K562 (cell line): ENCODE results near the gene GLCCI1. TPM values are rescaled to one million over a fixed set of nuclear protein-coding genes. Genes with fewer than 3 reads are reported as not detected.
A peak's percentile ranks its signal among the peaks of the same experiment; 100 is the strongest.

ENCODE experiments used
- ATAC-seq: fragments of 200-7000 bp; cut with Tn5 transposase; 3 replicates; pipeline ENCODE4 v1.9.1; 2020; ENCODE audit warnings: moderate library complexity
- BruUV-seq: library from RNA; stranded (reverse); fragments of 400-500 nt; replicated peaks from 2 replicates; lab custom pipeline; 2021; lab: Mats Ljungman, UMichigan
- CTCF ChIA-PET: fragments of 300-600 bp; formaldehyde crosslinking; extraction: SDS; loops from one replicate; lab custom pipeline; 2021; ENCODE audit warnings: low intra/inter-chr PET ratio; lab: Yijun Ruan, JAX
- POLR2A ChIA-PET: fragments of 300-600, 350-650 bp; sonication (Branson Sonifier 250); formaldehyde crosslinking; extraction: SDS; loops from one replicate; lab custom pipeline; 2021; ENCODE audit warnings: antibody characterized with exemption, inconsistent platforms; lab: Yijun Ruan, JAX
- DNase-seq, 4 experiments: peaks; one replicate each; pipeline versions ENCODE4 v3.0.0 to v3.0.0-alpha.2; 2011 to 2018; ENCODE audit warnings: low spot score in 3 of 4, mixed read lengths in 3 of 4; ENCODE audit errors: extremely low read depth in 1 of 4
- FAIRE-seq: peaks from 2 replicates; lab custom pipeline; 2011; peaks lifted over from hg19 to GRCh38; lab: Jason Lieb, UNC
- H2AFZ ChIP-seq: 2 replicates; pipeline ENCODE4 v1.6.0; 2011; ENCODE audit warnings: low read depth, low read length, control low read depth, inconsistent platforms
- H3K27ac ChIP-seq: fragments of 200-600 bp; 3 replicates; pipeline ENCODE4 v1.8.0; 2011; ENCODE audit warnings: low read depth, mild to moderate bottlenecking, control low read depth, inconsistent platforms, low read length, moderate library complexity, mixed read lengths; ENCODE audit errors: extremely low read depth
- H3K27me3 ChIP-seq, 2 experiments: fragments of 300-600 bp in 1 of 2; 2 replicates in 1 of 2; 3 replicates in 1 of 2; pipeline versions ENCODE4 v1.6.0 to v1.8.0; 2011; ENCODE audit warnings: inconsistent platforms in 2 of 2, low read length in 2 of 2, mild to moderate bottlenecking in 1 of 2, mixed read lengths in 1 of 2, moderate library complexity in 1 of 2; ENCODE audit not compliant: control insufficient read depth in 2 of 2, insufficient read depth in 2 of 2
- H3K36me3 ChIP-seq: fragments of 300-600 bp; 3 replicates; pipeline ENCODE4 v1.8.0; 2011; ENCODE audit warnings: mild to moderate bottlenecking, low read length, inconsistent platforms; ENCODE audit not compliant: control insufficient read depth, insufficient read depth
- H3K4me1 ChIP-seq, 2 experiments: fragments of 200-600 bp in 1 of 2; replicated peaks in 1 of 2; 2 replicates in 1 of 2; 3 replicates in 1 of 2; pipeline versions ENCODE4 v1.5.1 to v1.8.0; 2011; ENCODE audit warnings: inconsistent platforms in 2 of 2, low read length in 2 of 2, mild to moderate bottlenecking in 1 of 2, mixed read lengths in 1 of 2, moderate library complexity in 1 of 2; ENCODE audit not compliant: control insufficient read depth in 2 of 2, insufficient read depth in 2 of 2
- H3K4me2 ChIP-seq: 2 replicates; pipeline ENCODE4 v1.6.1; 2011; ENCODE audit warnings: low read length, control low read depth, inconsistent platforms, mixed read lengths; ENCODE audit not compliant: insufficient read depth
- H3K4me3 ChIP-seq: fragments of 200-600 bp; sonication (generic), shearing (Covaris generic); 2 replicates; pipeline ENCODE4 v1.5.1; 2016; ENCODE audit warnings: control low read depth, inconsistent platforms
- H3K79me2 ChIP-seq: fragments of 200-600 bp; 3 replicates; pipeline ENCODE4 v1.8.0; 2011; ENCODE audit warnings: low read length, inconsistent platforms; ENCODE audit not compliant: control insufficient read depth, insufficient read depth
- H3K9ac ChIP-seq, 2 experiments: 2 replicates each; pipeline versions ENCODE4 v1.6.0 to v1.6.1; 2011; ENCODE audit warnings: low read depth in 2 of 2, low read length in 2 of 2, control low read depth in 1 of 2, inconsistent platforms in 1 of 2, mild to moderate bottlenecking in 1 of 2, mixed read lengths in 1 of 2; ENCODE audit not compliant: insufficient read depth in 1 of 2
- H3K9me1 ChIP-seq: one replicate; pipeline ENCODE4 v1.6.0; 2011; ENCODE audit warnings: inconsistent platforms, mild to moderate bottlenecking, low read length, moderate library complexity; ENCODE audit not compliant: control insufficient read depth, insufficient read depth
- H3K9me3 ChIP-seq: replicated peaks from 2 replicates; pipeline ENCODE4 v1.5.1; 2011; ENCODE audit warnings: low read depth, low read length, inconsistent platforms; ENCODE audit not compliant: control insufficient read depth, insufficient read depth
- H4K20me1 ChIP-seq: replicated peaks from 2 replicates; pipeline ENCODE4 v1.6.1; 2011; ENCODE audit warnings: low read length, inconsistent platforms, mixed read lengths; ENCODE audit not compliant: control insufficient read depth, insufficient read depth
- CBFB ChIP-seq: sonication (generic); formaldehyde crosslinking; IDR thresholded peaks from 2 replicates; pipeline ENCODE4 v1.4.0; 2020; ENCODE audit warnings: mild to moderate bottlenecking, missing genetic modification reagents
- COPS2 ChIP-seq: fragments of 450-650 bp; conservative IDR thresholded peaks from 2 replicates; pipeline ENCODE4 v1.6.1; 2016; ENCODE audit warnings: mild to moderate bottlenecking, moderate library complexity
- CREB1 ChIP-seq, 2 experiments: sonication (generic) in 1 of 2; formaldehyde crosslinking in 1 of 2; IDR thresholded peaks; 2 replicates each; pipeline versions ENCODE4 v1.6.1 to v1.8.0; 2012 to 2022; ENCODE audit warnings: inconsistent platforms in 1 of 2, mild to moderate bottlenecking in 1 of 2, missing genetic modification reagents in 1 of 2, moderate library complexity in 1 of 2
- GTF3C2 ChIP-seq: IDR thresholded peaks from 3 replicates; pipeline ENCODE4 v1.6.1; 2011; ENCODE audit warnings: borderline replicate concordance, mild to moderate bottlenecking, moderate library complexity; ENCODE audit not compliant: insufficient read length; ENCODE audit errors: extremely low read depth
- HMG20A ChIP-seq: fragments of 450-650 bp; formaldehyde crosslinking; conservative IDR thresholded peaks from 2 replicates; pipeline ENCODE4 v1.4.0; 2020; ENCODE audit warnings: mild to moderate bottlenecking, mixed read lengths
- KDM5B ChIP-seq: fragments of 200-600 bp; sonication (generic); IDR thresholded peaks from 2 replicates; pipeline ENCODE4 v1.6.1; 2012; ENCODE audit warnings: low read depth, mild to moderate bottlenecking, moderate library complexity, low read length, control low read depth, inconsistent platforms; ENCODE audit not compliant: insufficient replicate concordance
- NFIC ChIP-seq: fragments of 450-650 bp; IDR thresholded peaks from 2 replicates; pipeline ENCODE4 v1.6.1; 2017; ENCODE audit warnings: mild to moderate bottlenecking, inconsistent platforms
- PRPF4 ChIP-seq: fragments of 200-400 bp; formaldehyde crosslinking; IDR thresholded peaks from one replicate; pipeline ENCODE4 v1.6.1; 2017; ENCODE audit warnings: low read length, low read depth, mild to moderate bottlenecking; ENCODE audit not compliant: insufficient read depth, poor library complexity, severe bottlenecking
- PTRF ChIP-seq: fragments of 450-650 bp; IDR thresholded peaks from 2 replicates; pipeline ENCODE4 v1.6.1; 2016; ENCODE audit warnings: mild to moderate bottlenecking, missing genetic modification characterization, missing compliant biosample characterization
- ZFX ChIP-seq: sonication (generic); formaldehyde crosslinking; IDR thresholded peaks from 2 replicates; pipeline ENCODE4 v1.8.0; 2022; ENCODE audit warnings: mild to moderate bottlenecking, missing genetic modification reagents, moderate library complexity
- ZNF121 ChIP-seq: sonication (generic); formaldehyde crosslinking; conservative IDR thresholded peaks from 2 replicates; pipeline ENCODE4 v1.8.0; 2022; ENCODE audit warnings: missing genetic modification reagents
- ZNF41 ChIP-seq: fragments of 250-450 bp; sonication (Bioruptor Pico); conservative IDR thresholded peaks from 2 replicates; pipeline ENCODE4 v1.4.0; 2020; ENCODE audit warnings: mild to moderate bottlenecking
- ZNF561 ChIP-seq: fragments of 450-650 bp; formaldehyde crosslinking; conservative IDR thresholded peaks from 2 replicates; pipeline ENCODE4 v1.4.0; 2020; ENCODE audit warnings: mild to moderate bottlenecking, moderate library complexity
- ZNF586 ChIP-seq: fragments of 450-650 bp; formaldehyde crosslinking; conservative IDR thresholded peaks from 2 replicates; pipeline ENCODE4 v1.4.0; 2020; ENCODE audit warnings: mild to moderate bottlenecking, moderate library complexity
- ZNF75A ChIP-seq: fragments of 450-650 bp; formaldehyde crosslinking; IDR thresholded peaks from 2 replicates; pipeline ENCODE4 v1.4.0; 2020; ENCODE audit warnings: mild to moderate bottlenecking
- in situ Hi-C: fragments of 300-500 bp; cut with MboI; formaldehyde crosslinking; loops from 4 replicates; pipeline ENCODE4 v1.15.0; 2018; ENCODE audit warnings: inconsistent platforms, mixed read lengths
- intact Hi-C: fragments of 100-400 bp; cut with micrococcal nuclease; formaldehyde crosslinking; loops from 2 replicates; pipeline ENCODE4 v1.14.2; 2022
- polyA plus RNA-seq, 8 experiments: library from polyadenylated mRNA; depleted of rRNA in 4 of 8; stranded (reverse) in 5 of 8; unstranded in 3 of 8; fragments of >200 nt; fragmentation: Nextera tagmentation in 2 of 8; fragmentation: Illumina TruSeq in 1 of 8; extraction: Ambion mirVana in 2 of 8; extraction: Trizol in 1 of 8; gene quantifications; 2 replicates each; pipeline versions ENCODE4 v1.2.1 to v1.2.3, GENCODE V29; 2011 to 2014; ENCODE audit warnings: inconsistent platforms in 1 of 8, missing spikeins in 1 of 8
- total RNA-seq, 7 experiments: library from RNA; depleted of rRNA in 6 of 7; stranded (reverse); fragments of >200 nt in 6 of 7; fragmentation: Illumina TruSeq in 2 of 7; extraction: Trizol in 2 of 7; gene quantifications; 2 replicates each; pipeline versions ENCODE4 v1.2.1 to v1.2.3, GENCODE V29; 2011 to 2021; ENCODE audit warnings: low replicate concordance in 1 of 7
- TF ChIP-seq, protein P1 (sequence below): sonication (generic); formaldehyde crosslinking; IDR thresholded peaks from 2 replicates; pipeline ENCODE4 v1.8.1; 2023; ENCODE audit warnings: mild to moderate bottlenecking, missing genetic modification reagents
- TF ChIP-seq, protein P2 (sequence below): sonication (generic); formaldehyde crosslinking; IDR thresholded peaks from 2 replicates; pipeline ENCODE4 v1.8.0; 2023; ENCODE audit warnings: mild to moderate bottlenecking, missing genetic modification reagents

GLCCI1 gene
- total and polyA plus RNA-seq, 9 of the 15 experiments (the other 6 are each of a cell fraction or from before 2014, with no cell fraction given) = 2.7 to 11.9 (median 7.2) TPM

GRCh38 chr7:8063706-8064297 is 95.2 kb downstream of the GLCCI1 start:
- H3K79me2 ChIP-seq = no peaks in the 10 kb centered on the region
- no peaks in the 10 kb centered on the region for H3K9me3 ChIP-seq
- H3K4me2 ChIP-seq = no peak overlapping the region
- ATAC-seq = no peak
- H3K9me1 ChIP-seq = no peaks in the 10 kb centered on the region
- no TSS peak for BruUV-seq
- no peak overlapping the region for H3K9ac ChIP-seq
- H3K4me3 ChIP-seq = no peak overlapping the region
- ChIA-PET POLR2A (interaction anchor here (1.0 to 1.3 kb wide), 2 partner anchors 10 to 12 kb away, joined by 3 to 4 read pairs; no protein-coding TSS in a partner anchor), CTCF (no interaction called here)
- no peak overlapping the region for H3K27ac ChIP-seq
- no peak for FAIRE-seq
- DNase-seq = no peak
- in situ Hi-C loops (no loop called here), intact Hi-C loops (no loop called here)
- no peaks in the 10 kb centered on the region; a peak in 1 of 5 replicates for H3K4me1 ChIP-seq
- no peaks in the 10 kb centered on the region for H4K20me1 ChIP-seq
- H2AFZ ChIP-seq = no peak overlapping the region
- H3K36me3 ChIP-seq = no peaks in the 10 kb centered on the region
- H3K27me3 ChIP-seq = no peaks in the 10 kb centered on the region
- TF ChIP-seq ZNF586 (CRISPR knock-in tag) = no peak
- TF ChIP-seq GTF3C2 = no peak
- no peak for TF ChIP-seq ZFX (CRISPR knock-in tag)
- peak; percentile 32; the same call in 1 of the 2 replicates for TF ChIP-seq NFIC
- no peak for TF ChIP-seq COPS2
- no peak for TF ChIP-seq HMG20A (CRISPR knock-in tag)
- TF ChIP-seq ZNF561 = no peak
- peak; percentile 84 for TF ChIP-seq ZNF121 (CRISPR knock-in tag)
- no peak for TF ChIP-seq PTRF
- TF ChIP-seq ZNF75A = no peak
- TF ChIP-seq, protein P1, sequence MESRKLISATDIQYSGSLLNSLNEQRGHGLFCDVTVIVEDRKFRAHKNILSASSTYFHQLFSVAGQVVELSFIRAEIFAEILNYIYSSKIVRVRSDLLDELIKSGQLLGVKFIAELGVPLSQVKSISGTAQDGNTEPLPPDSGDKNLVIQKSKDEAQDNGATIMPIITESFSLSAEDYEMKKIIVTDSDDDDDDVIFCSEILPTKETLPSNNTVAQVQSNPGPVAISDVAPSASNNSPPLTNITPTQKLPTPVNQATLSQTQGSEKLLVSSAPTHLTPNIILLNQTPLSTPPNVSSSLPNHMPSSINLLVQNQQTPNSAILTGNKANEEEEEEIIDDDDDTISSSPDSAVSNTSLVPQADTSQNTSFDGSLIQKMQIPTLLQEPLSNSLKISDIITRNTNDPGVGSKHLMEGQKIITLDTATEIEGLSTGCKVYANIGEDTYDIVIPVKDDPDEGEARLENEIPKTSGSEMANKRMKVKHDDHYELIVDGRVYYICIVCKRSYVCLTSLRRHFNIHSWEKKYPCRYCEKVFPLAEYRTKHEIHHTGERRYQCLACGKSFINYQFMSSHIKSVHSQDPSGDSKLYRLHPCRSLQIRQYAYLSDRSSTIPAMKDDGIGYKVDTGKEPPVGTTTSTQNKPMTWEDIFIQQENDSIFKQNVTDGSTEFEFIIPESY (CRISPR knock-in tag) = 0 out of 2 replicates have a peak, but pooled peaks have one; percentile 8
- no peak for TF ChIP-seq PRPF4
- TF ChIP-seq CREB1 (IDR thresholded peaks at IDR 0.05) = no peak
- no peak for TF ChIP-seq CREB1 (CRISPR knock-in tag; IDR thresholded peaks at IDR 0.05)
- TF ChIP-seq, protein P2, sequence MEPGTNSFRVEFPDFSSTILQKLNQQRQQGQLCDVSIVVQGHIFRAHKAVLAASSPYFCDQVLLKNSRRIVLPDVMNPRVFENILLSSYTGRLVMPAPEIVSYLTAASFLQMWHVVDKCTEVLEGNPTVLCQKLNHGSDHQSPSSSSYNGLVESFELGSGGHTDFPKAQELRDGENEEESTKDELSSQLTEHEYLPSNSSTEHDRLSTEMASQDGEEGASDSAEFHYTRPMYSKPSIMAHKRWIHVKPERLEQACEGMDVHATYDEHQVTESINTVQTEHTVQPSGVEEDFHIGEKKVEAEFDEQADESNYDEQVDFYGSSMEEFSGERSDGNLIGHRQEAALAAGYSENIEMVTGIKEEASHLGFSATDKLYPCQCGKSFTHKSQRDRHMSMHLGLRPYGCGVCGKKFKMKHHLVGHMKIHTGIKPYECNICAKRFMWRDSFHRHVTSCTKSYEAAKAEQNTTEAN (CRISPR knock-in tag) = no peak
- no peak for TF ChIP-seq KDM5B
- no peak for TF ChIP-seq CBFB
- no peak for TF ChIP-seq ZNF41 (CRISPR knock-in tag)
